Stomach (tissue), 9 donors: ENCODE measurements around the gene OR1D5. TPM values are rescaled to one million over a fixed set of nuclear protein-coding genes. Genes with fewer than 3 reads are reported as not detected.
"Not testable (repeated sequence)": the region's sequence is repeated elsewhere in the genome, so short reads cannot be mapped to it uniquely, and the experiment has no call there.

Experiments
- DNase-seq, 2 donors: peaks; one replicate each; pipeline versions ENCODE4 v3.0.0 to v3.0.0-alpha.2; 2013 to 2019
- H3K27ac ChIP-seq, 5 donors: fragments of 200-600 bp in 4 of 5; sonication (generic) in 4 of 5; one replicate each; pipeline ENCODE4 v1.5.1; 2013 to 2019; ENCODE audit warnings: mild to moderate bottlenecking in 1 of 5, moderate library complexity in 1 of 5
- H3K27me3 ChIP-seq, 3 donors: fragments of 200-600 bp; sonication (generic); one replicate each; pipeline ENCODE4 v1.5.1; 2017 to 2019; ENCODE audit warnings: mixed run types in 1 of 3
- H3K36me3 ChIP-seq, 4 donors: fragments of 200-600 bp; sonication (generic); 1 replicate in 3 of 4; 2 replicates in 1 of 4; pipeline ENCODE4 v1.5.1; 2016 to 2019
- H3K4me1 ChIP-seq, 4 donors: fragments of 200-600 bp; sonication (generic); one replicate each; pipeline ENCODE4 v1.5.1; 2016 to 2019
- H3K4me3 ChIP-seq, 4 donors: fragments of 200-600 bp; sonication (generic) in 3 of 4; one replicate each; pipeline ENCODE4 v1.5.1; 2016 to 2019; ENCODE audit warnings: mild to moderate bottlenecking in 1 of 4
- H3K9me3 ChIP-seq, 4 donors: fragments of 200-600 bp; sonication (generic); one replicate each; pipeline ENCODE4 v1.5.1; 2016 to 2019
- CTCF ChIP-seq, 7 experiments: fragments of 450-650 bp in 4 of 7; fragments of 200-600 bp in 3 of 7; sonication (generic) in 3 of 7; IDR thresholded peaks; one replicate each; pipeline ENCODE4 v1.5.1; 2016 to 2019; ENCODE audit warnings: antibody characterized with exemption in 7 of 7, control low read depth in 2 of 7, mild to moderate bottlenecking in 1 of 7
- EP300 ChIP-seq: sonication (generic); formaldehyde crosslinking; IDR thresholded peaks from one replicate; pipeline ENCODE4 v1.6.1; 2017; ENCODE audit warnings: antibody characterized with exemption
- POLR2A ChIP-seq, 4 donors: fragments of 450-650 bp; IDR thresholded peaks; one replicate each; pipeline ENCODE4 v1.6.1; 2016; ENCODE audit warnings: antibody characterized with exemption in 4 of 4, control low read depth in 2 of 4, mild to moderate bottlenecking in 1 of 4, moderate library complexity in 1 of 4
- POLR2AphosphoS5 ChIP-seq, 3 donors: sonication (generic); formaldehyde crosslinking; IDR thresholded peaks; one replicate each; pipeline ENCODE4 v1.6.1; 2016; ENCODE audit warnings: antibody characterized with exemption in 3 of 3
- WGBS, 5 donors: extraction: QIAGEN DNeasy Blood & Tissue Kit in 3 of 5; methylation state at CpG; one replicate each; pipeline versions ENCODE4 v1.1.5 to v1.1.7; 2013 to 2018; 5-methylcytosine and 5-hydroxymethylcytosine counted together
- intact Hi-C: fragments of 100-400 bp; cut with DNase I; formaldehyde crosslinking; loops from one replicate; pipeline ENCODE4 v1.15.1; 2023; ENCODE audit warnings: low total_unique reads
- polyA plus RNA-seq, 3 donors: library from polyadenylated mRNA; stranded (reverse); fragments of 200-250 nt; gene quantifications; one replicate each; pipeline ENCODE4 v1.2.3, GENCODE V29; 2013
- total RNA-seq, 5 donors: library from RNA; depleted of rRNA; stranded (reverse); fragments of >200 nt; gene quantifications; one replicate each; pipeline versions ENCODE4 v1.1.0 to v1.2.3, GENCODE V29; 2014 to 2016
- donor health status: healthy with polysubstance abuse.
- donor health status: Bipolar disorder and iron deficiency.
- donor health status: healthy.

OR1D5 gene
- total and polyA plus RNA-seq, 8 donors: not detected

- Histone ChIP-seq H3K9me3 (no peaks in the 10 kb centered on the region), H3K27me3 (peaks cover 0 to 9% (median 0%) of the 10 kb centered on the region in 3 donors), H3K27ac (no peak overlapping the region), H3K4me1 (no peaks in the 10 kb centered on the region), H3K4me3 (no peak overlapping the region), H3K36me3 (peaks cover 4 to 73% (median 49%) of the 10 kb centered on the region in 4 donors)
- intact Hi-C loops: no loop called here
- WGBS, 5 donors: 80 to 90% (median 82%) methylated on average over 15 of the region's 15 CpGs
- TF ChIP-seq EP300 (no peak), POLR2A (IDR thresholded peaks at IDR 0.05) (no peak), POLR2AphosphoS5 (IDR thresholded peaks at IDR 0.05) (no peak), CTCF (IDR thresholded peaks at IDR 0.05) (no peak)
- no peak for DNase-seq
Observed at GRCh38 chr17:3033248-3033640, 30.2 kb downstream of the OR1D5 start.

GRCh38 chr17:3032258-3033247, 30.9 kb downstream of the OR1D5 start:
- peaks cover 4 to 79% (median 55%) of the 10 kb centered on the region in 4 donors for H3K36me3 ChIP-seq
- intact Hi-C loops: no loop called here
- TF ChIP-seq CTCF (IDR thresholded peaks at IDR 0.05) (no peak), POLR2A (IDR thresholded peaks at IDR 0.05) (no peak), POLR2AphosphoS5 (IDR thresholded peaks at IDR 0.05) (no peak), EP300 (no peak)
- no peaks in the 10 kb centered on the region for H3K9me3 ChIP-seq
- DNase-seq: no peak
- H3K4me1 ChIP-seq: no peaks in the 10 kb centered on the region
- WGBS, 5 donors: 88 to 92% (median 90%) methylated on average over 18 to 27 of the region's 27 CpGs
- H3K27ac ChIP-seq: no peak overlapping the region
- H3K4me3 ChIP-seq: no peak overlapping the region
- H3K27me3 ChIP-seq: peaks cover 0 to 9% (median 0%) of the 10 kb centered on the region in 3 donors

GRCh38 chr17:3030852-3031470, 32.4 kb downstream of the OR1D5 start:
- H3K4me3 ChIP-seq, H3K9me3 ChIP-seq, DNase-seq, H3K27me3 ChIP-seq, H3K4me1 ChIP-seq, intact Hi-C loops: not testable (repeated sequence)
- Histone ChIP-seq H3K36me3 (peaks cover 10 to 95% (median 71%) of the 10 kb centered on the region in 4 donors), H3K27ac (peak overlapping the region in 3 of 5 donors; percentile 25 to 41 (median 31))
- WGBS, 5 donors: 85 to 90% (median 88%) methylated on average over 14 of the region's 14 CpGs

- intact Hi-C loops: no loop called here
- no peaks in the 10 kb centered on the region for H3K27me3 ChIP-seq
- H3K27ac ChIP-seq: peak overlapping the region in 1 of 5 donors; percentile 31
- no peak overlapping the region for H3K4me3 ChIP-seq
- 63 to 83% (median 70%) methylated on average over 7 of the region's 7 CpGs for WGBS, 5 donors
- no peaks in the 10 kb centered on the region for H3K9me3 ChIP-seq
- TF ChIP-seq POLR2AphosphoS5 (IDR thresholded peaks at IDR 0.05): no peak
- TF ChIP-seq CTCF (IDR thresholded peaks at IDR 0.05): no peak
- no peak for TF ChIP-seq EP300
- TF ChIP-seq POLR2A (IDR thresholded peaks at IDR 0.05): no peak
- H3K4me1 ChIP-seq: no peaks in the 10 kb centered on the region
- DNase-seq: no peak
- peaks cover 10 to 97% (median 78%) of the 10 kb centered on the region in 4 donors for H3K36me3 ChIP-seq
Observed at GRCh38 chr17:3030096-3030495, 33.3 kb downstream of the OR1D5 start.
